AG10803 (cell line): ENCODE measurements around the gene DNAH3.
A peak's percentile ranks its signal among the peaks of the same experiment; 100 is the strongest.
"Not testable (repeated sequence)": the region's sequence is repeated elsewhere in the genome, so short reads cannot be mapped to it uniquely, and the experiment has no call there.

ENCODE experiments used
- DNase-seq: peaks from one replicate; pipeline ENCODE4 v3.0.0; 2010; ENCODE audit warnings: low read depth
- H3K4me3 ChIP-seq: 2 replicates; pipeline ENCODE4 v1.5.1; 2011; ENCODE audit warnings: mild to moderate bottlenecking, low read length, control low read depth
- TF ChIP-seq, protein P1 (sequence below): conservative IDR thresholded peaks from 2 replicates; pipeline ENCODE4 v1.5.1; 2011; ENCODE audit warnings: mild to moderate bottlenecking, low read length, control low read depth, inconsistent platforms

Gene DNAH3

GRCh38 chr16:21150375-21151001 lies at the start of gene DNAH3:
Gene DNAH3, minus strand, starts transcription at chr16:21150846. Its CDS starts 527 bp downstream, at chr16:21150319.
- TF ChIP-seq, protein P1, sequence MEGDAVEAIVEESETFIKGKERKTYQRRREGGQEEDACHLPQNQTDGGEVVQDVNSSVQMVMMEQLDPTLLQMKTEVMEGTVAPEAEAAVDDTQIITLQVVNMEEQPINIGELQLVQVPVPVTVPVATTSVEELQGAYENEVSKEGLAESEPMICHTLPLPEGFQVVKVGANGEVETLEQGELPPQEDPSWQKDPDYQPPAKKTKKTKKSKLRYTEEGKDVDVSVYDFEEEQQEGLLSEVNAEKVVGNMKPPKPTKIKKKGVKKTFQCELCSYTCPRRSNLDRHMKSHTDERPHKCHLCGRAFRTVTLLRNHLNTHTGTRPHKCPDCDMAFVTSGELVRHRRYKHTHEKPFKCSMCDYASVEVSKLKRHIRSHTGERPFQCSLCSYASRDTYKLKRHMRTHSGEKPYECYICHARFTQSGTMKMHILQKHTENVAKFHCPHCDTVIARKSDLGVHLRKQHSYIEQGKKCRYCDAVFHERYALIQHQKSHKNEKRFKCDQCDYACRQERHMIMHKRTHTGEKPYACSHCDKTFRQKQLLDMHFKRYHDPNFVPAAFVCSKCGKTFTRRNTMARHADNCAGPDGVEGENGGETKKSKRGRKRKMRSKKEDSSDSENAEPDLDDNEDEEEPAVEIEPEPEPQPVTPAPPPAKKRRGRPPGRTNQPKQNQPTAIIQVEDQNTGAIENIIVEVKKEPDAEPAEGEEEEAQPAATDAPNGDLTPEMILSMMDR: no peak
- no peak for DNase-seq

GRCh38 chr16:21199607-21200218 lies 49.1 kb upstream of the DNAH3 start:
- TF ChIP-seq, protein P1: no peak
- no peak overlapping the region for H3K4me3 ChIP-seq
- DNase-seq: no peak

More at GRCh38 chr16:21150375-21151001, at the start of gene DNAH3:
- H3K4me3 ChIP-seq: no peak within 1 kb of the TSS

DNA sequence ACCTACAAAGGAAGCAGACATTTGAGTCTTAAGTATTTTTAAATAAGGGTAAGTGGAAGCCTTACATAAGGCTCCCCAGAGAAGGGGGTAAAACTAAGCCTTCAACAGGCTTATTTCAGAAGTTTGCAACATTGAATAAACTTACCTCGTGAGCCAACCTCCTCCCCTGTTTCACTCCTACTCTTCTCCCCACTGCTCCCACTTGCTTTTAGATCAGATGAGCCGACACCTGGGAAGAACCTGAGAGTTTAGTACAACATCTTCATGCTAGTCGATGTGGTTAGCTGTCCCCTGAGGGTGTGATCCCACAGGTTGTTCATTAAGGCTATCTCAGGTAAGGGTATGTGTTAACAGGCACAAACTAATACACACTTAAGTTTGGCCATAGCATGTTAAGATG lies 47.0 kb upstream of the DNAH3 start:
- H3K4me3 ChIP-seq: no peak overlapping the region
- DNase-seq: no peak
- TF ChIP-seq, protein P1: no peak

- H3K4me3 ChIP-seq: no peak overlapping the region
- DNase-seq: no peak
- TF ChIP-seq, protein P1: no peak
These were observed 46.5 kb upstream of the DNAH3 start for GRCh38 chr16:21197112-21197511.

DNA sequence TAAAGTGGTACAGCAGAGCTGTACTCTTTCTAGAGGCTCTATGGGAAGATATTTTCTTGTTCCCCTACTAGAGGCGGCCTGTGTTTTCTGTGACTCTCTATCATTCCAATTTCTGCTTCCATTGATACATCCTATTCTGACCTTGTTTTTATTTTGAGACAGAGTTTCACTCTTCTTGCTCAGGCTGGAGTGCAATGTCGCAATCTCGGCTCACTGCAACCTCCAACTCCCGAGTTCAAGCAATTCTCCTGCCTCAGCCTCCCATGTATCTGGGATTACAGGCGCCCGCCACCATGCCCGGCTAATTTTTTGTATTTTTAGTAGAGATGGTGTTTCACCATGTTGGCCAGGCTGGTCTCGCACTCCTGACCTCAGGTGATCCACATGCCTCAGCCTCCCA lies 44.7 kb upstream of the DNAH3 start:
- DNase-seq, H3K4me3 ChIP-seq: not testable (repeated sequence)

DNA sequence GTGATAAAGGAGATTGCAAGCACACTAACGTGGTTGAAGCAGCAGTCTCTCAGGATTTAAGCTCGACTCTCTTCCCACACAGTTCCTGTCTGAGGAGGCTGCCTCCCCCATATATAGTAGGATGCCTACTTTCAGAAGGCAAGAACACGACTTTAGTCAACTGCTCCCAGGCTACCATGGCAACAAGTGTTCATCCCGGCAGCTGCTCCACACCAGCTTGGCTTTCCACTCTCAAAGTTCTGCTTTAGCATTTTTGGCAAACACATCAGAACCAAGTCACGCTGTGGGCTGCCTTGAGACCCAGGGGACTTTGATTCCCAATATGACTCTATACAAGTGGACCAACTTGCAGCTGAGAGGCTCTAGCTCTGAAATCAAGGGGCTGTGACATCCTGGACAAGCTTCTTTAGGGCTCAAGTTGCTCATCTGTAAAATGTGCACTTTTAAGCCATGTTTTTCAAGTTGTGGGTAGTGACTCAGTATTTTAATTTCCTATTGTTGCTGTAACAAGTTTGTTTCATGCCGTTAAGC lies 44.2 kb upstream of the DNAH3 start:
- H3K4me3 ChIP-seq: no peak overlapping the region

DNA sequence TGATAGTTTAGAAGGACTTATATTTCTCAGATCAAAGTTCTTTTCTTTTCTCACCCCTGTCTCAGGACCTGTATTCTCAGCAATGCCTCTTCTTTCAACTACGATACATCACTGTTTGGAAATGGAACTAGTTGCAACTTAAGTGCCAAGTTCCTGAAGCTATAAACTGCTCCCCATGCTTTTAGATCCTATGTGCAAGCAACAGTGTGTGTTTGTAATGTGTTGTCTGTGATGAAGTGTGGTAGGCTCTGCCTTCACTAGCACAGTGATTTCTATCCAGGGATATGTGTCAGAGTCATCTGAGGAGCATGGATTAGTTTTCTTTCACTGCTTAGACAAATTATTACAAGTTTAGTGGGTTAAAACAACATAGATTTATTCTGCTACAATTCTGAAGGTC lies 42.3 kb upstream of the DNAH3 start:
- TF ChIP-seq, protein P1: no peak
- DNase-seq: no peak
- no peak overlapping the region for H3K4me3 ChIP-seq

More for the DNA sequence above, 44.2 kb upstream of the DNAH3 start:
- TF ChIP-seq, protein P1: no peak
- DNase-seq: peak; percentile 30
